ENCODE data around the gene ZNF296. TPM values are rescaled to one million over a fixed set of nuclear protein-coding genes. Genes with fewer than 3 reads are reported as not detected.

Gene ZNF296
- total and polyA plus RNA-seq, 2 of the 13 experiments (the other 11 are each of a cell fraction or from before 2014, with no cell fraction given), result 0.26 to 0.62 TPM

- TF ChIP-seq ARID5B (CRISPR knock-in tag; IDR thresholded peaks at IDR 0.05), result peak; percentile 66; the same call in 1 of the 2 replicates
- TF ChIP-seq ZNF598 (CRISPR knock-in tag; IDR thresholded peaks at IDR 0.05; ENCODE audit: borderline replicate concordance), result peak; percentile 64; the same call in 1 of the 2 replicates
- 0 out of 2 replicates have a peak, but pooled peaks have one; percentile 47 for TF ChIP-seq ZNF264 (CRISPR knock-in tag; IDR thresholded peaks at IDR 0.05)
- no peak for TF ChIP-seq SETDB1 (CRISPR knock-in tag; IDR thresholded peaks at IDR 0.05; ENCODE audit: borderline replicate concordance)
- TF ChIP-seq HOXA3 (CRISPR knock-in tag; IDR thresholded peaks at IDR 0.05), result peak; percentile 50
- TF ChIP-seq ZBTB2 (CRISPR knock-in tag; IDR thresholded peaks at IDR 0.05; ENCODE audit: low read depth), result peak; percentile 48; the same call in 1 of the 2 replicates
- TF ChIP-seq ZNF740 (CRISPR knock-in tag; IDR thresholded peaks at IDR 0.05), result 0 out of 2 replicates have a peak, but pooled peaks have one; percentile 53
- TF ChIP-seq NONO (IDR thresholded peaks at IDR 0.05), result no peak
- TF ChIP-seq NONO (CRISPR knock-in tag; conservative IDR thresholded peaks at IDR 0.05), result peak; percentile 48; the same call in 1 of the 2 replicates
- TF ChIP-seq SPEN (CRISPR knock-in tag; IDR thresholded peaks at IDR 0.05; ENCODE audit: low read depth), result peak; percentile 37; the same call in 1 of the 2 replicates
- no peak for TF ChIP-seq ZNF354B (CRISPR knock-in tag; IDR thresholded peaks at IDR 0.05)
- TF ChIP-seq SNAPC2 (CRISPR knock-in tag; IDR thresholded peaks at IDR 0.05), result peak; percentile 52; the same call in 1 of the 2 replicates
- no peak for TF ChIP-seq ZBTB37 (CRISPR knock-in tag; IDR thresholded peaks at IDR 0.05)
- no peak for TF ChIP-seq E2F5 (CRISPR knock-in tag; conservative IDR thresholded peaks at IDR 0.05)
- TF ChIP-seq ZNF510 (CRISPR knock-in tag; IDR thresholded peaks at IDR 0.05; ENCODE audit: low read depth), result no peak
- 0 out of 2 replicates have a peak, but pooled peaks have one; percentile 20 for TF ChIP-seq ZNF317 (CRISPR knock-in tag; IDR thresholded peaks at IDR 0.05)
- no peak for TF ChIP-seq ZNF777 (CRISPR knock-in tag; IDR thresholded peaks at IDR 0.05)
- peak; percentile 53 for TF ChIP-seq ZNF414 (CRISPR knock-in tag; IDR thresholded peaks at IDR 0.05)
- TF ChIP-seq KDM5B (CRISPR knock-in tag; IDR thresholded peaks at IDR 0.05; ENCODE audit: borderline replicate concordance), result peak; percentile 66; the same call in 1 of the 2 replicates
These were observed 21.7 kb upstream of the ZNF296 start (continued) for GRCh38 chr19:45097776-45098520.
